ENCODE data around the gene SLC6A8.
"Not testable (repeated sequence)": the region's sequence is repeated elsewhere in the genome, so short reads cannot be mapped to it uniquely, and the experiment has no call there.

Gene SLC6A8

GRCh38 chrX:153697924-153698865, 10.5 kb downstream of the SLC6A8 start:
- Histone ChIP-seq H4K20me1 (peaks cover 29 to 87% (median 74%) of the 10 kb centered on the region in 11 experiments; a peak in 21 of 22 replicates), H3K4me3 (no peak overlapping the region), H3K9me3 (replicated peaks in 1 of 11) (no peaks in the 10 kb centered on the region), H3K27ac (no peak overlapping the region), H3K4me2 (no peak overlapping the region), H3K36me3 (peaks cover 13 to 63% (median 31%) of the 10 kb centered on the region in 11 experiments; a peak in 21 of 22 replicates), H3K4me1 (peaks cover 15 to 24% (median 18%) of the 10 kb centered on the region in 10 experiments), H3K9ac (no peak overlapping the region), H3K27me3 (peaks cover 58 to 85% (median 70%) of the 10 kb centered on the region in 11 experiments)
- no peak for TF ChIP-seq Cebpa-rat (IDR thresholded peaks at IDR 0.05)

- H3K27me3 ChIP-seq: peaks cover 69 to 92% (median 81%) of the 10 kb centered on the region in 11 experiments
- H3K9ac ChIP-seq; H3K27ac ChIP-seq; H3K4me2 ChIP-seq; H3K9me3 ChIP-seq (replicated peaks in 1 of 11); H3K4me3 ChIP-seq: not testable (repeated sequence)
- peaks cover 22 to 74% (median 41%) of the 10 kb centered on the region in 11 experiments for H3K36me3 ChIP-seq
- H3K4me1 ChIP-seq: peaks cover 15 to 24% (median 18%) of the 10 kb centered on the region in 10 experiments
- peaks cover 38 to 88% (median 81%) of the 10 kb centered on the region in 11 experiments; a peak in 21 of 22 replicates for H4K20me1 ChIP-seq
Observed at GRCh38 chrX:153699210-153699783, 11.6 kb downstream of the SLC6A8 start.

- Histone ChIP-seq H3K4me2 (peak overlapping the region in 4 of 11 experiments; percentile 46 to 62 (median 54); a peak in 4 of 22 replicates), H3K36me3 (peaks cover 24 to 80% (median 41%) of the 10 kb centered on the region in 11 experiments)
- not testable (repeated sequence) for H3K9me3 ChIP-seq (replicated peaks in 1 of 11)
Observed at GRCh38 chrX:153699784-153700371, 12.2 kb downstream of the SLC6A8 start.

GRCh38 chrX:153700376-153700945, 12.7 kb downstream of the SLC6A8 start:
- H3K36me3 ChIP-seq: peaks cover 28 to 86% (median 47%) of the 10 kb centered on the region in 11 experiments
- no peaks in the 10 kb centered on the region for H3K9me3 ChIP-seq (replicated peaks in 1 of 11)
- peaks cover 48 to 99% (median 91%) of the 10 kb centered on the region in 11 experiments; a peak in 21 of 22 replicates for H4K20me1 ChIP-seq
- H3K4me2 ChIP-seq: peak overlapping the region in 7 of 11 experiments; percentile 28 to 62 (median 46); a peak in 14 of 22 replicates
- TF ChIP-seq Cebpa-rat (IDR thresholded peaks at IDR 0.05): no peak
- H3K27me3 ChIP-seq: peaks cover 81 to 99% (median 91%) of the 10 kb centered on the region in 11 experiments
- no peak overlapping the region for H3K27ac ChIP-seq
- peak overlapping the region in 3 of 11 experiments; percentile 13 to 31 (median 16); a peak in 2 of 22 replicates for H3K9ac ChIP-seq
- H3K4me1 ChIP-seq: peaks cover 15 to 24% (median 20%) of the 10 kb centered on the region in 10 experiments
- H3K4me3 ChIP-seq: no peak overlapping the region

More at GRCh38 chrX:153699784-153700371, 12.2 kb downstream of the SLC6A8 start:
- Histone ChIP-seq H3K9ac (peak overlapping the region in 1 of 11 experiments; percentile 13; a peak in 1 of 22 replicates), H4K20me1 (peaks cover 43 to 94% (median 87%) of the 10 kb centered on the region in 11 experiments; a peak in 21 of 22 replicates), H3K27me3 (peaks cover 75 to 97% (median 86%) of the 10 kb centered on the region in 11 experiments), H3K4me1 (peaks cover 15 to 24% (median 18%) of the 10 kb centered on the region in 10 experiments)
- not testable (repeated sequence) for H3K4me3 ChIP-seq, H3K27ac ChIP-seq

GRCh38 chrX:153700967-153701366, 13.2 kb downstream of the SLC6A8 start:
- Histone ChIP-seq H3K27ac (no peak overlapping the region; a peak in 1 of 22 replicates), H3K4me3 (no peak overlapping the region), H4K20me1 (peaks cover 53 to 99% (median 94%) of the 10 kb centered on the region in 11 experiments; a peak in 21 of 22 replicates), H3K4me2 (peak overlapping the region in 9 of 11 experiments; percentile 26 to 62 (median 41); a peak in 16 of 22 replicates), H3K9me3 (replicated peaks in 1 of 11) (no peaks in the 10 kb centered on the region), H3K27me3 (peaks cover 82 to 99% (median 95%) of the 10 kb centered on the region in 11 experiments), H3K36me3 (peaks cover 28 to 90% (median 48%) of the 10 kb centered on the region in 11 experiments), H3K9ac (peak overlapping the region in 4 of 11 experiments; percentile 13 to 52 (median 24); a peak in 3 of 22 replicates), H3K4me1 (peaks cover 15 to 28% (median 20%) of the 10 kb centered on the region in 10 experiments)
- no peak for TF ChIP-seq Cebpa-rat (IDR thresholded peaks at IDR 0.05)

GRCh38 chrX:153701706-153702105, 14.0 kb downstream of the SLC6A8 start:
- Histone ChIP-seq H3K9me3 (replicated peaks in 1 of 11) (no peaks in the 10 kb centered on the region), H3K4me2 (peak overlapping the region in 5 of 11 experiments; percentile 10 to 62 (median 28); a peak in 5 of 22 replicates), H3K4me3 (no peak overlapping the region), H3K27ac (no peak overlapping the region), H3K36me3 (peaks cover 28 to 82% (median 48%) of the 10 kb centered on the region in 11 experiments), H3K9ac (0 out of 22 replicates have a peak overlapping the region, but pooled peaks of 1 of the 11 experiments have one; percentile 16), H3K4me1 (peaks cover 15 to 28% (median 20%) of the 10 kb centered on the region in 10 experiments), H3K27me3 (peaks cover 86 to 99% (median 98%) of the 10 kb centered on the region in 11 experiments), H4K20me1 (peaks cover 56 to 99% (median 96%) of the 10 kb centered on the region in 11 experiments; a peak in 21 of 22 replicates)
- TF ChIP-seq Cebpa-rat (IDR thresholded peaks at IDR 0.05): no peak

GRCh38 chrX:153702336-153703035, 14.8 kb downstream of the SLC6A8 start:
- no peak overlapping the region for H3K27ac ChIP-seq
- H3K4me1 ChIP-seq: peaks cover 15 to 29% (median 20%) of the 10 kb centered on the region in 10 experiments
- H3K9ac ChIP-seq: no peak overlapping the region
- peaks cover 93 to 99% (median 98%) of the 10 kb centered on the region in 11 experiments for H3K27me3 ChIP-seq
- no peak overlapping the region for H3K4me2 ChIP-seq
- H3K4me3 ChIP-seq: no peak overlapping the region
- H3K9me3 ChIP-seq (replicated peaks in 1 of 11): no peaks in the 10 kb centered on the region
- no peak for TF ChIP-seq Cebpa-rat (IDR thresholded peaks at IDR 0.05)
- H3K36me3 ChIP-seq: peaks cover 28 to 87% (median 49%) of the 10 kb centered on the region in 11 experiments
- peaks cover 58 to 99% (median 98%) of the 10 kb centered on the region in 11 experiments; a peak in 21 of 22 replicates for H4K20me1 ChIP-seq

Data from BLaER1 treated with 17β-estradiol and CSF1 and Interleukin-3, amounts not matched to agents 10 nM and 100 nM (cell line).